Omental fat pad (tissue), 4 donors: Measurements from ENCODE around the gene SH3RF3. TPM values are rescaled to one million over a fixed set of nuclear protein-coding genes. Genes with fewer than 3 reads are reported as not detected.

ENCODE experiments used
- ATAC-seq: fragments of 150-250 bp; one replicate; pipeline ENCODE4 v1.9.1; 2016; ENCODE audit warnings: mild to moderate bottlenecking, moderate library complexity; ENCODE audit not compliant: low FRiP score
- DNase-seq: peaks from one replicate; pipeline ENCODE4 v3.0.0-alpha.2; 2019; ENCODE audit warnings: low spot score
- total RNA-seq, 4 donors: library from RNA; depleted of rRNA; stranded (reverse); fragments of >200 nt; gene quantifications; one replicate each; pipeline ENCODE4 v1.1.0, GENCODE V29; 2016
- TF ChIP-seq, protein P1 (sequence below), 3 donors: fragments of 450-650 bp; IDR thresholded peaks; one replicate each; pipeline ENCODE4 v1.5.1; 2016 to 2017; ENCODE audit warnings: antibody characterized with exemption in 3 of 3, mild to moderate bottlenecking in 3 of 3, moderate library complexity in 2 of 3

The SH3RF3 gene
- total RNA-seq, 4 donors from 2014 or later: 6.5 to 16.6 (median 8.6) TPM

GRCh38 chr2:109392816-109393661 is 264.0 kb downstream of the SH3RF3 start:
- DNase-seq: no peak
- TF ChIP-seq, protein P1, sequence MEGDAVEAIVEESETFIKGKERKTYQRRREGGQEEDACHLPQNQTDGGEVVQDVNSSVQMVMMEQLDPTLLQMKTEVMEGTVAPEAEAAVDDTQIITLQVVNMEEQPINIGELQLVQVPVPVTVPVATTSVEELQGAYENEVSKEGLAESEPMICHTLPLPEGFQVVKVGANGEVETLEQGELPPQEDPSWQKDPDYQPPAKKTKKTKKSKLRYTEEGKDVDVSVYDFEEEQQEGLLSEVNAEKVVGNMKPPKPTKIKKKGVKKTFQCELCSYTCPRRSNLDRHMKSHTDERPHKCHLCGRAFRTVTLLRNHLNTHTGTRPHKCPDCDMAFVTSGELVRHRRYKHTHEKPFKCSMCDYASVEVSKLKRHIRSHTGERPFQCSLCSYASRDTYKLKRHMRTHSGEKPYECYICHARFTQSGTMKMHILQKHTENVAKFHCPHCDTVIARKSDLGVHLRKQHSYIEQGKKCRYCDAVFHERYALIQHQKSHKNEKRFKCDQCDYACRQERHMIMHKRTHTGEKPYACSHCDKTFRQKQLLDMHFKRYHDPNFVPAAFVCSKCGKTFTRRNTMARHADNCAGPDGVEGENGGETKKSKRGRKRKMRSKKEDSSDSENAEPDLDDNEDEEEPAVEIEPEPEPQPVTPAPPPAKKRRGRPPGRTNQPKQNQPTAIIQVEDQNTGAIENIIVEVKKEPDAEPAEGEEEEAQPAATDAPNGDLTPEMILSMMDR (IDR thresholded peaks at IDR 0.05): no peak
- no peak for ATAC-seq

GRCh38 chr2:109393662-109393972 is 264.6 kb downstream of the SH3RF3 start:
- TF ChIP-seq, protein P1 (IDR thresholded peaks at IDR 0.05): no peak
- DNase-seq (no peak), ATAC-seq (no peak)

GRCh38 chr2:109395494-109396201 is 266.6 kb downstream of the SH3RF3 start:
- TF ChIP-seq, protein P1 (IDR thresholded peaks at IDR 0.05): no peak
- DNase-seq (no peak), ATAC-seq (no peak)

DNA sequence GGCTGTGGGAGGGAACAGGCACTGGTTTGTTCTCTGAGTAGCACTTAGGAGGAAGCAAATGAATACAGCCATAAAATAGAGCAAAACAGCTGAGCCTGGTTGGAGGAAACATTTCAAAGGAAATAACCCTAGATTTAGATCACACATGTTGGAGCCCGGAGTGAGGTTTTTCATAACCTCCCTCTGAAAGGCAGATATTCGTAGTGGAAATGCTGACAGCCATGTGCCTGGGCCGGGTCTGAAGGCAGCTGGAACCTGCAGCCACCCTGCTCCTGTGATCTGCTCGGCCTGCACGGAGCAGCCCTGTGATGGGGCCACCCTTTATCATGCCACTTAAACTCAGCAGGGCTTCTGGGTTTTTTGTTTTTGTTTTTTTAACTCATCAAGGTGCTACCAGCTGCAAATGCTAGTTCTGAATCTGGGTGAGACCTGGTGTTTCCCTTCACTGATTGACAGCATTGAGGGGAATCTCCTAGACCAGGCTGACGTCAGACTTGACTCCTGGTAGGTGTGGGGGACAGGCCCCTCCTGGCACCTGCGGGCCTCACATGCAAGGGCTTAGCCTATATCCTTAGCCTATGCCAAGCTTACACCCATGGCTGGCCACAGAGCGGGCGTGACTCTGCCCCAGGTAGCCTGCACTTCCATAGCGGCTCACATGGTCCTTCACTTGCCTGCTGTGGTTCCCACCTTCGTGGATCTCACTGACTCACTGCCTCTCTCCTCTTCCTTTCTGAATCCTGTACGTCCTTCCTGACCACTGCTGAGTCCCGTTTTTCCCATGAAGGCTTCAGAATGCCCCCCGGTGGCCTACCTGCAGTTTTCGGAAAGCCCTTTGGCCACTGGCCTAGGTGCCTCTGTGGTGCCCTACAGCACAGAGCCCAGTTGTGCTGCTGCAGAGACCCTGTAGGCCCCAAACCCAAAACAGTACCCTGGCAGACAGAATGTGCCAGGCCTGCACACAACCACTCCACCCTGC is 267.5 kb downstream of the SH3RF3 start:
- DNase-seq (no peak), ATAC-seq (no peak)
- TF ChIP-seq, protein P1 (IDR thresholded peaks at IDR 0.05): no peak

DNA sequence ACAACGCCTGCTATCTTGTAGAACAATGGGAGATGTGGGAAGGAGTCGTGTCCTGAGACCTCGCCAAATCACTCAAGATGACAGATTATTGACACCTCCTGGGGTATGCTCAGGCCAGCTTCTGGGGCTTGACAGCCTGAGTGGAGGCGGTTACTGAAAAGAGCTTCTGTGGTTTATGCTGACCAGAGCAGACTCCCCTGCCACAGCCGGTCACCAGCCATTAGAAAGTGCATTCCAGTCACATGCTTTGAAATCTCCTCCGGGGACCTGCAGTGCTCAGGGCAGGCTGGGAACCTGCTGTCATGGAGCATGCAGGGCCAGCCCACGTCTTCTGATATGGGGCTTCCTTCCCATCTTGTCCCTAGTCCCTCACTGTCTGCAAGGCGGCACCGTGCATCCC is 268.9 kb downstream of the SH3RF3 start:
- ATAC-seq (no peak), DNase-seq (no peak)
- TF ChIP-seq, protein P1 (IDR thresholded peaks at IDR 0.05): no peak

GRCh38 chr2:109398366-109399015 is 269.5 kb downstream of the SH3RF3 start:
- ATAC-seq (no peak), DNase-seq (no peak)
- TF ChIP-seq, protein P1 (IDR thresholded peaks at IDR 0.05): no peak
